ENCODE data around the gene CCT7. TPM values are rescaled to one million over a fixed set of nuclear protein-coding genes. Genes with fewer than 3 reads are reported as not detected.
A peak's percentile ranks its signal among the peaks of the same experiment; 100 is the strongest.

Gene CCT7
- total RNA-seq, 1 donor from 2014 or later, result 192 TPM

DNA sequence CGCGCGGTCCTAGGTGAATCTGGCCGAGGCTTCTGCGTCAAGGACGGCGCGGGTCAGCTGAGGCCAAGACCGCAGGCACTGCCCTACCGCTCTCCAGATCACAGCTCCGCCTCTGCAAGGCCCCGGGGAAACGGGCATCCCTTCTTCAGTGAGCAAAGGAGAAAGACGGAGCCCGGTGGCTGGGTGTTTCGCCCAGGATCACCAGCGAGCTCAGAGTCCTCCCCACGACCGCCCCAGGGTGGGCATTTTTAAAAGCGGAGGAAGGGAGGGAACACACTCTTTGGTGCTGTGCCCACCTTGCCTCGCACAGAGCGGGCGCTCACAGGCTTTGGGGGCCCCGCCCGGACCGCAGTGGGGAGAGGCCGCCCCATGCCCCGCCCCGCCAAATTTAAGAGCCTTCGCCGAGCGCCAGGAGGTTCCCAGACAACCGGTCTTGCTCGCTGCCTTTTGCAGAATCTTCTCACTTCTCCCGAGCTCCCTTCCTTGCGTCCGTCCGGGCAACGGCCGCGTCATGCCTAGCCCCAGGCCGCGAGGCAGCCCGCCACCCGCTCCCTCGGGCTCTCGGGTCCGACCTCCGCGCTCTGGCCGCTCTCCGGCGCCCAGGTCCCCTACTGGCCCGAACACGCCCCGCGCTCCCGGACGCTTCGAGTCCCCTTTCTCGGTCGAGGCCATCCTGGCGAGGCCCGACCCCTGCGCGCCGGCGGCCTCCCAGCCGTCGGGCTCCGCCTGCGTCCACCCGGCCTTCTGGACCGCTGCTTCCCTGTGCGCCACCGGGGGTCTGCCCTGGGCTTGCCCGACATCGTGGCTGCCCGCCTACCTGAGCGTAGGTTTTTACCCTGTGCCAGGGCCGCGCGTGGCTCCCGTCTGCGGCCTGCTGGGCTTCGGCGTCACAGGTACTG is 31.7 kb upstream of the CCT7 start, which contains the start of gene NOTO:
NOTO (plus strand) TSS at position 419 of the 899 bp plus-strand sequence; CDS start at position 512, 93 bp downstream.
- H3K4me3 Mint-ChIP-seq (ENCODE audit: unreplicated experiment), result peak within 1 kb of the TSS; percentile 42
- no peak within 1 kb of the TSS for H3K27ac Mint-ChIP-seq (ENCODE audit: unreplicated experiment)
- peaks cover 1% of the 10 kb centered on the region for H3K36me3 Mint-ChIP-seq (ENCODE audit: low read depth)
- H3K4me1 Mint-ChIP-seq (ENCODE audit: low read depth), result peaks cover 6% of the 10 kb centered on the region
- H3K27me3 Mint-ChIP-seq (ENCODE audit: low read depth), result peaks cover 47% of the 10 kb centered on the region
- H3K9me3 Mint-ChIP-seq (ENCODE audit: low read depth), result no peaks in the 10 kb centered on the region
- TF ChIP-seq, protein P1, sequence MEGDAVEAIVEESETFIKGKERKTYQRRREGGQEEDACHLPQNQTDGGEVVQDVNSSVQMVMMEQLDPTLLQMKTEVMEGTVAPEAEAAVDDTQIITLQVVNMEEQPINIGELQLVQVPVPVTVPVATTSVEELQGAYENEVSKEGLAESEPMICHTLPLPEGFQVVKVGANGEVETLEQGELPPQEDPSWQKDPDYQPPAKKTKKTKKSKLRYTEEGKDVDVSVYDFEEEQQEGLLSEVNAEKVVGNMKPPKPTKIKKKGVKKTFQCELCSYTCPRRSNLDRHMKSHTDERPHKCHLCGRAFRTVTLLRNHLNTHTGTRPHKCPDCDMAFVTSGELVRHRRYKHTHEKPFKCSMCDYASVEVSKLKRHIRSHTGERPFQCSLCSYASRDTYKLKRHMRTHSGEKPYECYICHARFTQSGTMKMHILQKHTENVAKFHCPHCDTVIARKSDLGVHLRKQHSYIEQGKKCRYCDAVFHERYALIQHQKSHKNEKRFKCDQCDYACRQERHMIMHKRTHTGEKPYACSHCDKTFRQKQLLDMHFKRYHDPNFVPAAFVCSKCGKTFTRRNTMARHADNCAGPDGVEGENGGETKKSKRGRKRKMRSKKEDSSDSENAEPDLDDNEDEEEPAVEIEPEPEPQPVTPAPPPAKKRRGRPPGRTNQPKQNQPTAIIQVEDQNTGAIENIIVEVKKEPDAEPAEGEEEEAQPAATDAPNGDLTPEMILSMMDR (IDR thresholded peaks at IDR 0.05), result no peak
- DNase-seq (ENCODE audit: low spot score), result peak; percentile 79

- Mint-ChIP-seq H3K27ac (ENCODE audit: unreplicated experiment) (no peak overlapping the region), H3K4me3 (ENCODE audit: unreplicated experiment) (no peak overlapping the region), H3K36me3 (ENCODE audit: low read depth) (peaks cover 1% of the 10 kb centered on the region), H3K27me3 (ENCODE audit: low read depth) (peaks cover 46% of the 10 kb centered on the region), H3K9me3 (ENCODE audit: low read depth) (no peaks in the 10 kb centered on the region), H3K4me1 (ENCODE audit: low read depth) (peaks cover 6% of the 10 kb centered on the region)
- TF ChIP-seq, protein P1 (IDR thresholded peaks at IDR 0.05), result no peak
- peak; percentile 77 for DNase-seq (ENCODE audit: low spot score)
Measured at GRCh38 chr2:73203055-73203681, 30.9 kb upstream of the CCT7 start.

DNA sequence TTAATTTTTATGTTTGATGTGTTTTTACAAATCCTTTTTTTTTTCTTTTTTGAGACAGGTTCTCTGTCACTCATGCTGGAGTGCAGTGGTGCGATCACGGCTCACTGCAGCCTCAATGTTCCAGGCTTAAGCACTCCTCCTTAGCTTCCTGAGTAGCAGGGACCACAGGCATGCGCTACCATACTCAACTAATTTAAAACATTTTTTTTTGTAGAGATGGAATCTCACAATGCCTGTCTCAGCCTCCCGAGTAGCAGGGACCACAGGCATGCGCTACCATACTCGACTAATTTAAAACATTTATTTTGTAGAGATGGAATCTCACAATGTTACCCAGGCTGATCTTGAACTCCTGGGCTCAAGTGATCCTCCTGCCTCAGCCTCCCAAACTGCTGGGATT is 28.5 kb upstream of the CCT7 start:
- Mint-ChIP-seq H3K36me3 (ENCODE audit: low read depth) (peaks cover 1% of the 10 kb centered on the region), H3K27ac (ENCODE audit: unreplicated experiment) (no peak overlapping the region), H3K27me3 (ENCODE audit: low read depth) (peaks cover 45% of the 10 kb centered on the region), H3K9me3 (ENCODE audit: low read depth) (no peaks in the 10 kb centered on the region), H3K4me1 (ENCODE audit: low read depth) (peaks cover 6% of the 10 kb centered on the region), H3K4me3 (ENCODE audit: unreplicated experiment) (no peak overlapping the region)
- peak; percentile 32 for DNase-seq (ENCODE audit: low spot score)
- TF ChIP-seq, protein P1 (IDR thresholded peaks at IDR 0.05), result no peak

DNA sequence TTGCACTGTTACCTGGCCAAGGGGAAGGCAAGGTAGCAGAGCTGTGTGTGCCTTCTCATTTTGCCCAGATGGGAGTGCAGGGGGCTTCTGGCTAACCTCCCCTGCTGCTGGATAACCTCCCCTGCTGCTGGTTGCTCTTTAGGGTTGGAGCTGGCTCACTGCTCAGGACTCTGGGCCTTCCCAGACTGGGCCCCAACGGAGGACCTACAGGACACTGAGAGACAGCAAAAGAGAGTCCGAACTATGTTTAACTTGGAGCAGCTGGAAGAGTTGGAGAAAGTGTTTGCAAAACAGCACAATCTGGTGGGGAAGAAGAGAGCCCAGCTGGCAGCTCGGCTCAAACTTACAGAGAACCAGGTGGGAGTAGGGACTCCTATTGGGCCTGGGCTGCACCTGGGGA is 25.9 kb upstream of the CCT7 start:
- H3K36me3 Mint-ChIP-seq (ENCODE audit: low read depth), result peaks cover 1% of the 10 kb centered on the region
- no peak overlapping the region for H3K4me3 Mint-ChIP-seq (ENCODE audit: unreplicated experiment)
- no peak for DNase-seq (ENCODE audit: low spot score)
- no peaks in the 10 kb centered on the region for H3K9me3 Mint-ChIP-seq (ENCODE audit: low read depth)
- peaks cover 17% of the 10 kb centered on the region for H3K4me1 Mint-ChIP-seq (ENCODE audit: low read depth)
- TF ChIP-seq, protein P1 (IDR thresholded peaks at IDR 0.05), result no peak
- no peak overlapping the region for H3K27ac Mint-ChIP-seq (ENCODE audit: unreplicated experiment)
- peaks cover 34% of the 10 kb centered on the region for H3K27me3 Mint-ChIP-seq (ENCODE audit: low read depth)

- H3K4me3 Mint-ChIP-seq (ENCODE audit: unreplicated experiment), result no peak overlapping the region
- DNase-seq (ENCODE audit: low spot score), result no peak
- no peaks in the 10 kb centered on the region for H3K36me3 Mint-ChIP-seq (ENCODE audit: low read depth)
- no peaks in the 10 kb centered on the region for H3K9me3 Mint-ChIP-seq (ENCODE audit: low read depth)
- peaks cover 32% of the 10 kb centered on the region for H3K4me1 Mint-ChIP-seq (ENCODE audit: low read depth)
- peaks cover 22% of the 10 kb centered on the region for H3K27me3 Mint-ChIP-seq (ENCODE audit: low read depth)
- no peak overlapping the region for H3K27ac Mint-ChIP-seq (ENCODE audit: unreplicated experiment)
- TF ChIP-seq, protein P1 (IDR thresholded peaks at IDR 0.05), result no peak
Measured at GRCh38 chr2:73210019-73210418, 24.1 kb upstream of the CCT7 start.

Measured in chondrocyte (in vitro differentiated cells).